Measurements from ENCODE around the gene CDS2. TPM values are rescaled to one million over a fixed set of nuclear protein-coding genes. Genes with fewer than 3 reads are reported as not detected.
A peak's percentile ranks its signal among the peaks of the same experiment; 100 is the strongest.

CDS2 gene
- total RNA-seq, result 41.6 to 44.9 TPM (median 42.2 TPM) in 3 replicates

- Mint-ChIP-seq H3K9me3 (no peaks in the 10 kb centered on the region), H3K27ac (peak within 1 kb of the TSS; percentile 92), H3K4me3 (peak within 1 kb of the TSS; percentile 81), H3K4me1 (peaks cover 39% of the 10 kb centered on the region), H3K27me3 (ENCODE audit: low read depth) (no peaks in the 10 kb centered on the region), H3K36me3 (no peaks in the 10 kb centered on the region)
- TF ChIP-seq, protein P1, sequence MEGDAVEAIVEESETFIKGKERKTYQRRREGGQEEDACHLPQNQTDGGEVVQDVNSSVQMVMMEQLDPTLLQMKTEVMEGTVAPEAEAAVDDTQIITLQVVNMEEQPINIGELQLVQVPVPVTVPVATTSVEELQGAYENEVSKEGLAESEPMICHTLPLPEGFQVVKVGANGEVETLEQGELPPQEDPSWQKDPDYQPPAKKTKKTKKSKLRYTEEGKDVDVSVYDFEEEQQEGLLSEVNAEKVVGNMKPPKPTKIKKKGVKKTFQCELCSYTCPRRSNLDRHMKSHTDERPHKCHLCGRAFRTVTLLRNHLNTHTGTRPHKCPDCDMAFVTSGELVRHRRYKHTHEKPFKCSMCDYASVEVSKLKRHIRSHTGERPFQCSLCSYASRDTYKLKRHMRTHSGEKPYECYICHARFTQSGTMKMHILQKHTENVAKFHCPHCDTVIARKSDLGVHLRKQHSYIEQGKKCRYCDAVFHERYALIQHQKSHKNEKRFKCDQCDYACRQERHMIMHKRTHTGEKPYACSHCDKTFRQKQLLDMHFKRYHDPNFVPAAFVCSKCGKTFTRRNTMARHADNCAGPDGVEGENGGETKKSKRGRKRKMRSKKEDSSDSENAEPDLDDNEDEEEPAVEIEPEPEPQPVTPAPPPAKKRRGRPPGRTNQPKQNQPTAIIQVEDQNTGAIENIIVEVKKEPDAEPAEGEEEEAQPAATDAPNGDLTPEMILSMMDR (IDR thresholded peaks at IDR 0.05; ENCODE audit: unreplicated experiment), result no peak
- peak; percentile 98 to 99 for DNase-seq (ENCODE audit: low spot score in 2 of 2, unreplicated experiment in 2 of 2)
Measured at GRCh38 chr20:5126512-5127203, at the start of gene CDS2. Gene CDS2 (plus strand): TSS chr20:5127008. CDS start chr20:5127093, 85 bp downstream.

DNA sequence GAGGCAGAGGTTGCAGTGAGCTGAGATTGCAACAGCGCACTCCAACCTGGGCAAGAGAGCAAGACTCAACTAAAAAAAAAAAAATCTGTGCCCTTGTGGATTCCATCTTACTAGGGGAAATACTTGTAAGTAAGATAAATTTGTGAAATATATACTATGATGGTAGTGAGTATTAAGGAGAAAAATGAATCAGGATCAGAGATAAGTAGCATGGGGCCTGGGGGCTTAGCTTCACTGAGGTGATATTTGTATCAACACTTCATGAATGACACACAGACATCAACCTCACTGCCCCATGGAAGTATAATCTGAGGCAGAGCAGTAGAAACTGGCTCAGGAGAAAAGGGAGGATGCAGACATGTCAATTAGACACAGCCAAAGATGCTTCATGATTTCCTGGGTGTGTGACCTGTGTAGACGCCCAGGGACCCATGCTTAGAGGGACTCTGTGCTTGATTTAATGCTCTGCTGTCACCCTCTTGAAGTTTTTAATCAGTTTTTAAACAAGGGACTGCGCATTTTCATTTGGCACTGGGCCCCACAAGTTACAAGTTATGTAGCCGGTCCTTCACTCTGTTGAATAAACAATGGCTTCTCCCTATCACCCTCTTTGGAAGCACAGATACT is 48.9 kb upstream of the CDS2 start:
- DNase-seq (ENCODE audit: low spot score in 2 of 2, unreplicated experiment in 2 of 2), result no peak
- H3K4me3 Mint-ChIP-seq, result no peak overlapping the region
- H3K36me3 Mint-ChIP-seq, result no peaks in the 10 kb centered on the region
- no peaks in the 10 kb centered on the region for H3K9me3 Mint-ChIP-seq
- TF ChIP-seq, protein P1 (IDR thresholded peaks at IDR 0.05; ENCODE audit: unreplicated experiment), result no peak
- no peaks in the 10 kb centered on the region for H3K27me3 Mint-ChIP-seq (ENCODE audit: low read depth)
- no peak overlapping the region for H3K27ac Mint-ChIP-seq
- H3K4me1 Mint-ChIP-seq, result no peaks in the 10 kb centered on the region

GRCh38 chr20:5078399-5078958 is 48.3 kb upstream of the CDS2 start:
- H3K4me1 Mint-ChIP-seq, result no peaks in the 10 kb centered on the region
- no peaks in the 10 kb centered on the region for H3K9me3 Mint-ChIP-seq
- H3K36me3 Mint-ChIP-seq, result no peaks in the 10 kb centered on the region
- TF ChIP-seq, protein P1 (IDR thresholded peaks at IDR 0.05; ENCODE audit: unreplicated experiment), result no peak
- no peak for DNase-seq (ENCODE audit: low spot score in 2 of 2, unreplicated experiment in 2 of 2)
- H3K27me3 Mint-ChIP-seq (ENCODE audit: low read depth), result no peaks in the 10 kb centered on the region
- H3K4me3 Mint-ChIP-seq, result no peak overlapping the region
- no peak overlapping the region for H3K27ac Mint-ChIP-seq

GRCh38 chr20:5080384-5080877 is 46.4 kb upstream of the CDS2 start:
- no peaks in the 10 kb centered on the region for H3K27me3 Mint-ChIP-seq (ENCODE audit: low read depth)
- TF ChIP-seq, protein P1 (IDR thresholded peaks at IDR 0.05; ENCODE audit: unreplicated experiment), result no peak
- H3K9me3 Mint-ChIP-seq, result no peaks in the 10 kb centered on the region
- peaks cover 2% of the 10 kb centered on the region for H3K36me3 Mint-ChIP-seq
- no peak for DNase-seq (ENCODE audit: low spot score in 2 of 2, unreplicated experiment in 2 of 2)
- no peaks in the 10 kb centered on the region for H3K4me1 Mint-ChIP-seq
- no peak overlapping the region for H3K4me3 Mint-ChIP-seq
- no peak overlapping the region for H3K27ac Mint-ChIP-seq

GRCh38 chr20:5085380-5085779 is 41.4 kb upstream of the CDS2 start:
- no peak for DNase-seq (ENCODE audit: low spot score in 2 of 2, unreplicated experiment in 2 of 2)
- no peaks in the 10 kb centered on the region for H3K4me1 Mint-ChIP-seq

More at GRCh38 chr20:5085380-5085779, 41.4 kb upstream of the CDS2 start:
- peaks cover 4% of the 10 kb centered on the region for H3K36me3 Mint-ChIP-seq
- TF ChIP-seq, protein P1 (IDR thresholded peaks at IDR 0.05; ENCODE audit: unreplicated experiment), result no peak
- H3K9me3 Mint-ChIP-seq, result no peaks in the 10 kb centered on the region
- no peak overlapping the region for H3K4me3 Mint-ChIP-seq
- H3K27ac Mint-ChIP-seq, result no peak overlapping the region
- H3K27me3 Mint-ChIP-seq (ENCODE audit: low read depth), result no peaks in the 10 kb centered on the region
